T47D (cell line): ENCODE results near the gene SOX18.
A peak's percentile ranks its signal among the peaks of the same experiment; 100 is the strongest.
"Not testable (repeated sequence)": the region's sequence is repeated elsewhere in the genome, so short reads cannot be mapped to it uniquely, and the experiment has no call there.

Experiments
- DNase-seq, 2 experiments: peaks; one replicate each; pipeline versions ENCODE4 v3.0.0 to v3.0.0-alpha.2; 2011 to 2012; ENCODE audit warnings: low read depth in 1 of 2, low spot score in 1 of 2
- JUND ChIP-seq: IDR thresholded peaks from 2 replicates; pipeline ENCODE4 v1.6.1; 2012; ENCODE audit warnings: low read depth
- in situ Hi-C: cut with HindIII; loops from 2 replicates; pipeline ENCODE4 v1.10.0; 2016; ENCODE audit warnings: low sequenced_read_pairs, low pct_unique_long_range_greater_than_20kb

Gene SOX18

GRCh38 chr20:64023361-64024140, 25.9 kb downstream of the SOX18 start:
- in situ Hi-C loops = no loop called here
- no peak for DNase-seq
- TF ChIP-seq JUND = no peak

DNA sequence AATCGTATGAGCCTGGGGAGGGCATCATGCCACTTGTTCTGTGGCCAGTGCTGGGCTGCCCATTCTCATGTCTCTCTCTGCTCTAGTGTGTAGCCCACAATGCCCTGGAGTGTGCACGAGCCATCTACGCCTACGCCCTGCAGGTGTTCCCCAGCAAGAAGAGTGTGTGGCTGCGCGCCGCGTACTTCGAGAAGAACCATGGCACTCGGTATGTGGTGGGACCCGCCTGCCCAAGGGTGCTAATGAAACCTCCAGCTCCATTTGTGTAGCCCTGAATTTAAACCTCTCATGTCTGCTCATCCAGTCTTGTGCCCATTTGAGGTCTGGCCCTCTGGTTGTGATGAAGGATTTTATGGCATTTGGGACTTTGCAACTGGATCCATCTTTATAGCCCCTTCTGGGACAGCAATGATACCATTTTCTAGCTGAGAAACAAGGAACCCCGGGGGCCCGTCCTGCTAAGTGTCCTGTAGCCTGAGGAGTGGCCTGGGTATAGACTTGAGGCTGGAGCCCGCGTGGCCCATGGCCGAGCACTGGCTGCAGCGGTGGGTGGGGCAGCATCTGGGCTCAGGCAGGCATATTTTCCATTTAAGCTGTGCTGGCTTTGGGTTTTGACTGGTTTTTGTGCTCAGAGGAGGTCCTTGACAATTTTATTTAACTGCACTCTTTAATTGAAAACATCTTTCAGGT, 26.6 kb downstream of the SOX18 start:
- DNase-seq = no peak
- in situ Hi-C loops = no loop called here
- TF ChIP-seq JUND = no peak

- DNase-seq = no peak
- no peak for TF ChIP-seq JUND
- in situ Hi-C loops = no loop called here
Measured at GRCh38 chr20:64021124-64021975, 28.1 kb downstream of the SOX18 start.

- in situ Hi-C loops = no loop called here
- DNase-seq = no peak
- no peak for TF ChIP-seq JUND
Measured at GRCh38 chr20:64015635-64016034, 33.8 kb downstream of the SOX18 start.

DNA sequence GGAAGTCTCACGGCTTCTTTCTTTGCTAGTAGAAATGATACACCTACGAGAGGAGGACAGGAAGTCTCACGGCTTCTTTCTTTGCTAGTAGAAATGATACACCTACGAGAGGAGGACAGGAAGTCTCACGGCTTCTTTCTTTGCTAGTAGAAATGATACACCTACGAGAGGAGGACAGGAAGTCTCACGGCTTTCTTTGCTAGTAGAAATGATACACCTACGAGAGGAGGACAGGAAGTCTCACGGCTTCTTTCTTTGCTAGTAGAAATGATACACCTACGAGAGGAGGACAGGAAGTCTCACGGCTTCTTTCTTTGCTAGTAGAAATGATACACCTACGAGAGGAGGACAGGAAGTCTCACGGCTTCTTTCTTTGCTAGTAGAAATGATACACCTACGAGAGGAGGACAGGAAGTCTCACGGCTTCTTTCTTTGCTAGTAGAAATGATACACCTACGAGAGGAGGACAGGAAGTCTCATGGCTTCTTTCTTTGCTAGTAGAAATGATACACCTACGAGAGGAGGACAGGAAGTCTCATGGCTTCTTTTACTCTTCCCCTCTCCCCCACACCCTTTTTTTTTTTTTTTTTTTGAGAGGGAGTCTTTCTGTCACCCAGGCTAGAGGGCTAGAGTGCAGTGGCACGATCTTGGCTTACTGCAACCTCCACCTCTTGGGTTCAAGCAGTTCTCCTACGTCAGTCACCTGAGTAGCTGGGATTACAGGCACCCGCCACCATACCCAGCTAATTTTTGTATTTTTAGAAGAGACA, 36.9 kb downstream of the SOX18 start:
- in situ Hi-C loops, DNase-seq: not testable (repeated sequence)

GRCh38 chr20:64011366-64011779, 38.1 kb downstream of the SOX18 start:
- no peak for DNase-seq
- TF ChIP-seq JUND = no peak
- in situ Hi-C loops = no loop called here

DNA sequence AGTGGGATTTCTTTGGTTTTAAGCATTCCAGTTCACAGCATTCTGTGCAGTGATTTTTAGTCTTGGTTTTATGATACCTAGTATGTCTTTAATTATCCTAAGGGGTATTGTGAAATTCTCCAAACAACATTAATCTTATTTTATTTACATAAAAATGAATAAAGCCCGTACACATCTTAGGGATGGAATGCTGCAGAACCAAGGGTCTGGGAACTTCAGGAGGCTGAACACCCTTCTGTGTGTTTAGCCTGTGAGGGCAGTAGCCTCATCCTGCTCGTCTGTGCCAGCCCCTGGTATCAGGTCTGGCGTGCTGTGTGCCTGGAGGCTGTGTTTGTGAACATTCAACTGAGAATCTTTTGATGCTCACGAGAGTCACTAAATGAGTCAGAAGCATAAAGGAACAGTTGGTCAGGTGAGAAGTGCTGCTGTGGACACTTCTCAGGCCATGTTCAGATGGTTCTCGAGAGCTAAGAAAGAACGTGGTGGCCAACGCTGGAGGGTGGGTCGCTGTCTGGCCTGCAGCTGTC, 38.7 kb downstream of the SOX18 start:
- TF ChIP-seq JUND = no peak
- DNase-seq = peak in 1 of 2 experiments; percentile 37
- in situ Hi-C loops = no loop called here

DNA sequence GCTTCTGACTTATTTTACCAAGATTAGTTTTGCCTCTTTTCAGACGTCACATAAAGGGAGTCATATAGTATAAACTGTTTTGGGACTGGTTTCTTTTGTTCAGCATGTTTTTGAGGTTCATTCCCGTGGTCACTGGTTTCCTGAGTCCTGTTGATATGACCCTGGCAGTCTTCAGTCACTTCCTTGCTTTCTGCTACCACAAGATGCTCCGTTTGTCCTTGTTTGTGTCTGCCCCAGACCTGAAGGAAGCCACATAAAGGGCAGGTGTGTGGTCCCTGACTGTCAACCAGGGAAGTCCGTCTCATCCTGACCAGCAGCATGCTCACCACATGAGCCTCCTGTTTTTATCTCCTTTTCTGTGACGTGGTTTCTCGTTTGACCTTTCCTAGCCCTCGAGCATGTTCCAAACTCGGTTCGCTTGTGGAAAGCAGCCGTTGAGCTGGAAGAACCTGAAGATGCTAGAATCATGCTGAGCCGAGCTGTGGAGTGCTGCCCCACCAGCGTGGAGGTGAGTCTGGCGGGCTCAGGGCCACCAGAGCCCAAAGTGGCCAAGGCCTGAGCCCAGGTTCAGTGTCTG, 39.5 kb downstream of the SOX18 start:
- no peak for TF ChIP-seq JUND
- in situ Hi-C loops = no loop called here
- DNase-seq = no peak

DNA sequence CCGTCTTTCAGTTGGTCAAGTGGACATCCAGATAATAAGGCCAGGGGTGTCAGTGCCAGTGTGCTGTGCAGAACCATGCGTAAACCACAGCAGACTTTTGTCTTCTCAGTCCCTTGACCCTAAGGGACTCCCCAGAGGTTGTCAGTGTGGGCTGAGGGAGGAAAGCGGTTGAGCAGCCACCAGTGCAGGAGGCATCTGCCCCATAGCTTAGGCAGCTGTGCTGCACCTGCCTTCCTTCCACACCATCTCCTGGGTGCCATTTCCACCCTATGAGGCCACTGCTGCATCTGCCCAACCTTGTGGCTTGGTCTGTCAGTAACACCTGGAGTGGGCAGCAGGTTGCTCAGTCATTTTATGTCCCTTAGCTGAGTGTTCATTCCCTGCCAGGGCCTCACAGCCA, 42.5 kb downstream of the SOX18 start:
- in situ Hi-C loops = no loop called here
- no peak for TF ChIP-seq JUND
- no peak for DNase-seq

- in situ Hi-C loops = no loop called here
- DNase-seq = no peak
- TF ChIP-seq JUND = no peak
Measured at GRCh38 chr20:64006490-64006889, 42.9 kb downstream of the SOX18 start.

DNA sequence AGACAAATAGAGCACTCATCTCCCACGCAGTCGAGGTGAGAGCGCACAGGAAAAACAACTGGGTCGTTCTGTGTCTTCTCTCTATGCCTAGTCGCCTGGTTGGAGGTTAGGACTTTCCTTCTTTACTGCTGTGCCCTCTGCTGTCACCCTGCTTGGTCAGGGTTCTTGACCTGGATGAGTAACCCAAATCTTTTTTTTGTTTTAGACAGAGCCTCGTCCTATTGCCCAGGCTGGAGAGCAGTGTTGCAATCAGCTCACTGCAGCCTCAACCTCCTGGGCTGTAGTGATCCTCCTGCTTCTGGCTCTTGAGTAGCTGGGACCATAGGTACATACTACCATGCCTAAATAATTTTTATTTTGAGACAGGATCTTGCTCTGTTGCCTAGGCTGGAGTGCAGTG, 44.0 kb downstream of the SOX18 start:
- no peak for TF ChIP-seq JUND
- in situ Hi-C loops = no loop called here
- no peak for DNase-seq
